ENCODE measurements around the gene ZNF687. TPM values are rescaled to one million over a fixed set of nuclear protein-coding genes. Genes with fewer than 3 reads are reported as not detected.

Gene ZNF687
- polyA plus RNA-seq, 1 of the 3 experiments (the other 2 are of a cell fraction), result 15.8 TPM

GRCh38 chr1:151309811-151310323 is 27.8 kb downstream of the ZNF687 start:
- Histone ChIP-seq H3K9me2 (no peaks in the 10 kb centered on the region), H2AFZ (ENCODE audit: low read depth) (no peak overlapping the region), H3K9ac (no peak overlapping the region), H3K79me2 (ENCODE audit: insufficient read depth) (peaks cover 41% of the 10 kb centered on the region; the same call in 1 of the 2 replicates), H3F3A (replicated peaks; ENCODE audit: insufficient read depth) (peaks cover 22% of the 10 kb centered on the region), H3K9me3 (no peaks in the 10 kb centered on the region), H3K36me3 (replicated peaks in 1 of 2; ENCODE audit: control insufficient read depth in 1 of 2, insufficient read depth in 2 of 2, low read length in 1 of 2) (peaks cover 43 to 64% of the 10 kb centered on the region in 2 experiments), H4K20me1 (ENCODE audit: insufficient read depth) (peaks cover 14% of the 10 kb centered on the region), H3K4me1 (ENCODE audit: control insufficient read depth in 1 of 2, insufficient read depth in 2 of 2, low read depth in 1 of 2, low read length in 1 of 2) (peaks cover 27 to 44% of the 10 kb centered on the region in 2 experiments), H3K27me3 (ENCODE audit: insufficient read depth) (no peaks in the 10 kb centered on the region), H3K4me3 (ENCODE audit: low read depth in 2 of 2, low read length in 1 of 2) (no peak overlapping the region), H3K27ac (ENCODE audit: low read depth in 2 of 2, low read length in 1 of 2) (peak overlapping the region in 1 of 2 experiments; percentile 56; a peak in 2 of 4 replicates), H3K4me2 (no peak overlapping the region)
- ChIA-PET POLR2A (interaction anchor here (0.7 to 1.1 kb wide), 4 partner anchors 17 to 90 kb away, joined by 3 to 6 read pairs (median 3); partner anchors contain the start of genes PI4KB and PSMB4), CTCF (interaction anchor here (1.2 to 15.1 kb wide), 5 partner anchors 8 to 31 kb away, joined by 3 to 309 read pairs (median 5); no protein-coding TSS in a partner anchor)
- WGBS (ENCODE audit: low lambda C conversion rate), result 79% methylated on average over 7 of the region's 7 CpGs
- TF ChIP-seq NRF1 (IDR thresholded peaks at IDR 0.05; ENCODE audit: low read depth, low read length), result no peak
- TF ChIP-seq NFIC (IDR thresholded peaks at IDR 0.05; ENCODE audit: borderline replicate concordance), result no peak
- peak; percentile 60 for DNase-seq

- Histone ChIP-seq H3K4me3 (ENCODE audit: low read depth in 2 of 2, low read length in 1 of 2) (no peak overlapping the region), H3F3A (replicated peaks; ENCODE audit: insufficient read depth) (peaks cover 30% of the 10 kb centered on the region), H4K20me1 (ENCODE audit: insufficient read depth) (peaks cover 14% of the 10 kb centered on the region), H3K4me2 (peak overlapping the region; percentile 10; the same call in 1 of the 2 replicates), H3K79me2 (ENCODE audit: insufficient read depth) (peaks cover 41% of the 10 kb centered on the region; the same call in 1 of the 2 replicates), H3K27me3 (ENCODE audit: insufficient read depth) (no peaks in the 10 kb centered on the region), H3K36me3 (replicated peaks in 1 of 2; ENCODE audit: control insufficient read depth in 1 of 2, insufficient read depth in 2 of 2, low read length in 1 of 2) (peaks cover 40 to 62% of the 10 kb centered on the region in 2 experiments), H3K4me1 (ENCODE audit: control insufficient read depth in 1 of 2, insufficient read depth in 2 of 2, low read depth in 1 of 2, low read length in 1 of 2) (peaks cover 27 to 44% of the 10 kb centered on the region in 2 experiments), H3K9ac (no peak overlapping the region), H3K9me3 (no peaks in the 10 kb centered on the region), H3K27ac (ENCODE audit: low read depth in 2 of 2, low read length in 1 of 2) (peak overlapping the region in 1 of 2 experiments; percentile 90; a peak in 1 of 4 replicates), H2AFZ (ENCODE audit: low read depth) (no peak overlapping the region), H3K9me2 (no peaks in the 10 kb centered on the region)
- DNase-seq, result no peak
- TF ChIP-seq TAF1 (IDR thresholded peaks at IDR 0.05; ENCODE audit: borderline replicate concordance, low read depth, low read length) (no peak), IRF3 (IDR thresholded peaks at IDR 0.05; ENCODE audit: low read depth, low read length) (no peak), USF2 (IDR thresholded peaks at IDR 0.05; ENCODE audit: borderline replicate concordance, low read depth, low read length) (no peak), NFIC (IDR thresholded peaks at IDR 0.05; ENCODE audit: borderline replicate concordance) (no peak), PBX3 (IDR thresholded peaks at IDR 0.05) (no peak), GABPA (IDR thresholded peaks at IDR 0.05; ENCODE audit: low read depth) (no peak), EP300 (IDR thresholded peaks at IDR 0.05; ENCODE audit: borderline replicate concordance in 1 of 2, low read depth in 1 of 2, low read length in 1 of 2) (no peak)
- 71% methylated on average over 4 of the region's 4 CpGs for WGBS (ENCODE audit: low lambda C conversion rate)
- POLR2A ChIA-PET, result interaction anchor here (1.1 kb wide), 1 partner anchor 16 kb away, joined by 6 read pairs; the partner anchor contains the start of gene PI4KB
- CTCF ChIA-PET, result interaction anchor here (1.4 to 15.1 kb wide), 3 partner anchors 9 to 30 kb away, joined by 4 to 309 read pairs (median 43); no protein-coding TSS in a partner anchor
These were observed 28.9 kb downstream of the ZNF687 start for GRCh38 chr1:151311011-151311410.
